WI38 (cell line): ENCODE measurements around the gene CES2.
A peak's percentile ranks its signal among the peaks of the same experiment; 100 is the strongest.
"Not testable (repeated sequence)": the region's sequence is repeated elsewhere in the genome, so short reads cannot be mapped to it uniquely, and the experiment has no call there.

Experiments
- H3K4me3 ChIP-seq: 2 replicates; pipeline ENCODE4 v1.5.1; 2011; ENCODE audit warnings: low read depth, mild to moderate bottlenecking, control low read depth, low read length
- TF ChIP-seq, protein P1 (sequence below): IDR thresholded peaks from 2 replicates; pipeline ENCODE4 v1.5.1; 2012; ENCODE audit warnings: low read depth, mild to moderate bottlenecking, control low read depth, low read length

Gene CES2

DNA sequence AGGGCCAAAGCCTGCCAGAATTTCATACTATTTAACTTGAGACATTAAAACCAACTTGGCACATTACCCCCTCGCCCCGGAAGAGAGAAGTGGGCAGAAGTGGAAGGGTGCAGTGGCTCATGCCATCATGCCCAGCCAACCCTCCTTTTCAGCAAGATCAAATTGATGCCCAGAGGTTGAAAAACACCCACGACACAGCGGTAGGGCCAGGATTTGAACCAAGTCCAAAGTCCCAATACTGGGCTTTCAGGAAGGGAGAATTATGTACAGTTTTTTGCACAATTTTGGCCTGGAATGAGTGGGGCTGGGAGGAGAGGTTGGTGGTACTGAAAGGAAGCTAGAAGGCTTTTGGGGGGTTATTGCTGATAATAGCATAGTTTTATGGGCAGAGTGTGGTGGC lies 44.0 kb upstream of the CES2 start:
- no peak overlapping the region for H3K4me3 ChIP-seq
- TF ChIP-seq, protein P1, sequence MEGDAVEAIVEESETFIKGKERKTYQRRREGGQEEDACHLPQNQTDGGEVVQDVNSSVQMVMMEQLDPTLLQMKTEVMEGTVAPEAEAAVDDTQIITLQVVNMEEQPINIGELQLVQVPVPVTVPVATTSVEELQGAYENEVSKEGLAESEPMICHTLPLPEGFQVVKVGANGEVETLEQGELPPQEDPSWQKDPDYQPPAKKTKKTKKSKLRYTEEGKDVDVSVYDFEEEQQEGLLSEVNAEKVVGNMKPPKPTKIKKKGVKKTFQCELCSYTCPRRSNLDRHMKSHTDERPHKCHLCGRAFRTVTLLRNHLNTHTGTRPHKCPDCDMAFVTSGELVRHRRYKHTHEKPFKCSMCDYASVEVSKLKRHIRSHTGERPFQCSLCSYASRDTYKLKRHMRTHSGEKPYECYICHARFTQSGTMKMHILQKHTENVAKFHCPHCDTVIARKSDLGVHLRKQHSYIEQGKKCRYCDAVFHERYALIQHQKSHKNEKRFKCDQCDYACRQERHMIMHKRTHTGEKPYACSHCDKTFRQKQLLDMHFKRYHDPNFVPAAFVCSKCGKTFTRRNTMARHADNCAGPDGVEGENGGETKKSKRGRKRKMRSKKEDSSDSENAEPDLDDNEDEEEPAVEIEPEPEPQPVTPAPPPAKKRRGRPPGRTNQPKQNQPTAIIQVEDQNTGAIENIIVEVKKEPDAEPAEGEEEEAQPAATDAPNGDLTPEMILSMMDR, result no peak

DNA sequence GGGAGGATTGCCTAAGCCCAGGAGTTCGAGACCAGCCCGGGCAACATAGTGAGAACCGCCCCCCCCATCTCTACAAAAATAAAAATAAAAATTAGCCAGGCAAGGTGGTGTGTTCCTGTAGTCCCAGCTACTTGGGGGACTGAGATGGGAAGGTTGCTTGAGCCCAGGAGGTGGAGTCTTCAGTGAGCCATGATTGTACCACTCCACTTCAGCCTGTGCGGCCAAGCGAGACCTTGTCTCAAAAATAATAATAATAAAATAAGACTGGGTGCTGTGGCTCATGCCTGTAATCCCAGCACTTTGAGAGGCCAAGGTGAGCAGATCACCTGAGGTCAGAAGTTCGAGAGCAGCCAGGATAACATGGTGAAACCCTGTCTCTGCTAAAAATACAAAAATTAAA lies 43.5 kb upstream of the CES2 start:
- TF ChIP-seq, protein P1, result no peak
- H3K4me3 ChIP-seq, result no peak overlapping the region

- H3K4me3 ChIP-seq, result no peak overlapping the region
- TF ChIP-seq, protein P1, result no peak
Measured at GRCh38 chr16:66894055-66894454, 41.3 kb upstream of the CES2 start.

- TF ChIP-seq, protein P1, result peak; percentile 90
Measured at GRCh38 chr16:66894948-66895688, 40.2 kb upstream of the CES2 start.

DNA sequence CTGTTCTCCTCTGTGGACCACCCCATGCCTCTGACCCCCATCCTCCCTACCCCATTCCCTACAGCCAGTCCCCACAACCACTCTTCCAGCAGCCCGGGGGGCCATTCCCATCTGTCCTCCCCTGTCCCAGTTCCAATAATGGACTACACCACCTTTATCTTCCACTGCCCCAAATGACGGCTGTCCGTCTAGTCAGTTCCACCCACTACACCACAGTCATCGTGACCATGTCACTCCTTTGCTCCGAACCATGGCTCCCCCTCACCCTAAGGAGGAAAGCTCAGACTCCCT lies 39.7 kb upstream of the CES2 start:
- H3K4me3 ChIP-seq, result no peak overlapping the region
- TF ChIP-seq, protein P1, result no peak

More at GRCh38 chr16:66894948-66895688, 40.2 kb upstream of the CES2 start:
- no peak overlapping the region for H3K4me3 ChIP-seq

DNA sequence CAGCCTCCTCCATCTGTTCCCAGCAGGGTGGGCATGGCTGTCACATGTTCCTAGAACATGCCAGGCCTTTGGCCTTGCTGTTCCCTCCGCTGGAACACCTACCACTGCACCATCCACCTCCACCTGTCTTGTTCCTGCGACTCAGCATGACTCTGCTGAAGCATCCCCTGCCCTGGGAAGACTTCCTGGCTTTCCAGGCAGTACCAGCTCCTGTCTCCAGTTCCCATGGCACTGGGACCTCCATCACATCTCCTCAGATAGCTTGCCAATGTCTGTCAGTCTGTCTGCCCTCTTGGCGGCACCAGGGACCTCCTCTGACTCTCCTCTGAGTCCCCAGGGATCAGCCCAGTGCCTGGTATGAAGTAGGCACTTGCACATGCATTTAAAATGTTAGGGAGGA lies 39.3 kb upstream of the CES2 start:
- H3K4me3 ChIP-seq, result no peak overlapping the region
- TF ChIP-seq, protein P1, result no peak

DNA sequence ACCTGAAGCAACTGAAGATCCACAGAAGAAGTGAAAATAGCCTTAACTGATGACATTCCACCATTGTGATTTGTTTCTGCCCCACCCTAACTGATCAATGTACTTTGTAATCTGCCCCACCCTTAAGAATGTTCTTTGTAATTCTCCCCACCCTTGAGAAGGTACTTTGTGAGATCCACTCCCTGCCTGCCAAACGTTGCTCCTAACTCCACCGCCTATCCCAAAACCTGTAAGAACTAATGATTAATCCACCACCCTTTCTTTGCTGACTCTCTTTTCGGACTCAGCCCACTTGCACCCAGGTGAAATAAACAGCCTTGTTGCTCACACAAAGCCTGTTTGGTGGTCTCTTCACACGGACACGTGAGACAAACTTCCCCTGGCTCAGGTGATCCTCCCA lies 38.6 kb upstream of the CES2 start:
- H3K4me3 ChIP-seq, result not testable (repeated sequence)

GRCh38 chr16:66898207-66898606 lies 37.1 kb upstream of the CES2 start:
- TF ChIP-seq, protein P1, result no peak
- H3K4me3 ChIP-seq, result no peak overlapping the region
